ENCODE measurements around the gene ZMAT5.
"Not testable (repeated sequence)": the region's sequence is repeated elsewhere in the genome, so short reads cannot be mapped to it uniquely, and the experiment has no call there.

The ZMAT5 gene

GRCh38 chr22:29755889-29756288, 10.9 kb downstream of the ZMAT5 start:
- TF ChIP-seq TCF4 (CRISPR knock-in tag; IDR thresholded peaks at IDR 0.05; ENCODE audit: borderline replicate concordance) = no peak
- TF ChIP-seq TOX (CRISPR knock-in tag; IDR thresholded peaks at IDR 0.05; ENCODE audit: borderline replicate concordance) = no peak
- TF ChIP-seq CREB5 (CRISPR knock-in tag; IDR thresholded peaks at IDR 0.05; ENCODE audit: low read depth) = no peak
- TF ChIP-seq CSDC2 (CRISPR knock-in tag; IDR thresholded peaks at IDR 0.05) = no peak
- no peak for TF ChIP-seq ZNF70 (CRISPR knock-in tag; IDR thresholded peaks at IDR 0.05)
- TF ChIP-seq POU6F1 (CRISPR knock-in tag; IDR thresholded peaks at IDR 0.05; ENCODE audit: borderline replicate concordance, low read depth) = no peak
- TF ChIP-seq ZFP30 (CRISPR knock-in tag; IDR thresholded peaks at IDR 0.05) = no peak
- no peak for TF ChIP-seq RARB (CRISPR knock-in tag; IDR thresholded peaks at IDR 0.05)
- no peak for TF ChIP-seq ESRRG (CRISPR knock-in tag; IDR thresholded peaks at IDR 0.05)
- no peak for ATAC-seq

GRCh38 chr22:29754658-29755395, 12.0 kb downstream of the ZMAT5 start:
- not testable (repeated sequence) for ATAC-seq

- no peak for ATAC-seq
- no peak for TF ChIP-seq ZNF565 (CRISPR knock-in tag; conservative IDR thresholded peaks at IDR 0.05; ENCODE audit: low read depth)
- no peak for TF ChIP-seq CSRNP3 (CRISPR knock-in tag; IDR thresholded peaks at IDR 0.05)
- TF ChIP-seq ZC3H10 (CRISPR knock-in tag; IDR thresholded peaks at IDR 0.05) = no peak
- no peak for TF ChIP-seq ZFP3 (CRISPR knock-in tag; IDR thresholded peaks at IDR 0.05)
- no peak for TF ChIP-seq TOX (CRISPR knock-in tag; IDR thresholded peaks at IDR 0.05; ENCODE audit: borderline replicate concordance)
- no peak for TF ChIP-seq ISL1 (CRISPR knock-in tag; IDR thresholded peaks at IDR 0.05)
These were observed 12.8 kb downstream of the ZMAT5 start for GRCh38 chr22:29753808-29754657.

GRCh38 chr22:29751669-29752068, 15.1 kb downstream of the ZMAT5 start:
- ATAC-seq = no peak
- no peak for TF ChIP-seq ZNF8 (CRISPR knock-in tag; IDR thresholded peaks at IDR 0.05)
- no peak for TF ChIP-seq TSHZ2 (CRISPR knock-in tag; IDR thresholded peaks at IDR 0.05)
- no peak for TF ChIP-seq ZFP3 (CRISPR knock-in tag; IDR thresholded peaks at IDR 0.05)
- no peak for TF ChIP-seq CSRNP3 (CRISPR knock-in tag; IDR thresholded peaks at IDR 0.05)

Measured in SK-N-SH treated with all-trans-retinoic acid at 6 μM for 48 hours (cell line).